ENCODE data around the gene TTLL10. TPM values are rescaled to one million over a fixed set of nuclear protein-coding genes. Genes with fewer than 3 reads are reported as not detected.
"Not testable (repeated sequence)": the region's sequence is repeated elsewhere in the genome, so short reads cannot be mapped to it uniquely, and the experiment has no call there.

The TTLL10 gene
- polyA plus RNA-seq, 2 of the 4 experiments (the other 2 are of a cell fraction), result not detected

- WGBS (ENCODE audit: missing lambda C conversion rate), result 44% methylated on average over 14 of the region's 15 CpGs
- CTCF ChIA-PET; DNase-seq (ENCODE audit: low read depth in 1 of 2, low spot score in 1 of 2); H3K4me1 ChIP-seq; H3K27ac ChIP-seq; H3K4me2 ChIP-seq; FAIRE-seq; POLR2A ChIA-PET; H3K4me3 ChIP-seq; H3K9me3 ChIP-seq: not testable (repeated sequence)
- ATAC-seq, result peak in 1 of 2 experiments; percentile 13; a peak in 1 of 6 replicates
Measured at GRCh38 chr1:1142352-1142751, 31.3 kb upstream of the TTLL10 start.

GRCh38 chr1:1142844-1143243 is 30.8 kb upstream of the TTLL10 start:
- FAIRE-seq, result no peak
- WGBS (ENCODE audit: missing lambda C conversion rate), result 85% methylated on average over 15 of the region's 19 CpGs

GRCh38 chr1:1143636-1144035 is 30.0 kb upstream of the TTLL10 start:
- Histone ChIP-seq H3K27ac (no peak overlapping the region), H3K9me3 (no peaks in the 10 kb centered on the region), H3K4me3 (no peak overlapping the region), H3K4me1 (no peaks in the 10 kb centered on the region), H3K4me2 (no peak overlapping the region)
- no peak for TF ChIP-seq TP53 (CRISPR knock-in tag; IDR thresholded peaks at IDR 0.05)
- no peak for TF ChIP-seq CBX8 (IDR thresholded peaks at IDR 0.05)
- TF ChIP-seq ATOH8 (CRISPR knock-in tag; IDR thresholded peaks at IDR 0.05; ENCODE audit: low read depth), result no peak
- no peak for TF ChIP-seq RNF2 (IDR thresholded peaks at IDR 0.05; ENCODE audit: borderline replicate concordance, low read depth)
- no peak for TF ChIP-seq SREBF2 (IDR thresholded peaks at IDR 0.05)
- TF ChIP-seq ELK1 (IDR thresholded peaks at IDR 0.05; ENCODE audit: low read depth, low read length), result no peak
- TF ChIP-seq CHD2 (IDR thresholded peaks at IDR 0.05; ENCODE audit: low read length, partially characterized antibody), result no peak
- TF ChIP-seq CBX2 (IDR thresholded peaks at IDR 0.05; ENCODE audit: borderline replicate concordance, low read depth), result no peak
- TF ChIP-seq HEYL (CRISPR knock-in tag; IDR thresholded peaks at IDR 0.05), result no peak
- TF ChIP-seq ZFP36 (IDR thresholded peaks at IDR 0.05; ENCODE audit: borderline replicate concordance, partially characterized antibody), result no peak
- no peak for TF ChIP-seq NFE2L2 (conservative IDR thresholded peaks at IDR 0.05; ENCODE audit: low read length)
- no peak for TF ChIP-seq MAZ (IDR thresholded peaks at IDR 0.05; ENCODE audit: borderline replicate concordance, low read depth, low read length)
- TF ChIP-seq CHD4 (IDR thresholded peaks at IDR 0.05; ENCODE audit: borderline replicate concordance), result no peak
- TF ChIP-seq MYC (IDR thresholded peaks at IDR 0.05; ENCODE audit: borderline replicate concordance, low read length), result no peak
- TF ChIP-seq EHF (CRISPR knock-in tag; IDR thresholded peaks at IDR 0.05), result no peak
- TF ChIP-seq NR3C1 (IDR thresholded peaks at IDR 0.05), result no peak
- no peak for TF ChIP-seq HES2 (IDR thresholded peaks at IDR 0.05)
- no peak for TF ChIP-seq NPAS2 (CRISPR knock-in tag; IDR thresholded peaks at IDR 0.05; ENCODE audit: borderline replicate concordance)
- TF ChIP-seq SMC3 (IDR thresholded peaks at IDR 0.05), result no peak
- no peak for ATAC-seq
- WGBS (ENCODE audit: missing lambda C conversion rate), result 91% methylated on average over 9 of the region's 14 CpGs
- no peak for FAIRE-seq
- ChIA-PET CTCF (no interaction called here), POLR2A (no interaction called here)
- no peak for DNase-seq (ENCODE audit: low read depth in 1 of 2, low spot score in 1 of 2)

More at GRCh38 chr1:1142844-1143243, 30.8 kb upstream of the TTLL10 start:
- TF ChIP-seq POLR2AphosphoS2 (conservative IDR thresholded peaks at IDR 0.05; ENCODE audit: low read length), result no peak
- TF ChIP-seq EHF (CRISPR knock-in tag; IDR thresholded peaks at IDR 0.05), result no peak
- Histone ChIP-seq H3K4me1 (no peaks in the 10 kb centered on the region), H3K9me3 (no peaks in the 10 kb centered on the region), H3K4me3 (no peak overlapping the region), H3K27ac (no peak overlapping the region), H3K4me2 (no peak overlapping the region)
- POLR2A ChIA-PET, result no interaction called here
- DNase-seq (ENCODE audit: low read depth in 1 of 2, low spot score in 1 of 2) (no peak), ATAC-seq (no peak)
- CTCF ChIA-PET, result no interaction called here
